CD4-positive, alpha-beta T cell (primary cell): Measurements from ENCODE around the gene RPP40. TPM values are rescaled to one million over a fixed set of nuclear protein-coding genes. Genes with fewer than 3 reads are reported as not detected.

Experiments
- ATAC-seq: fragments of 200-7000 bp; cut with Tn5 transposase; one replicate; pipeline ENCODE4 v1.10.0; 2022; ENCODE audit warnings: mild to moderate bottlenecking; ENCODE audit not compliant: poor library complexity
- CTCF ChIA-PET: fragments of 350-600 bp; sonication (Branson Sonifier 250); formaldehyde crosslinking; loops from one replicate; lab custom pipeline; 2021; ENCODE audit warnings: antibody characterized with exemption, inconsistent platforms; lab: Charles Lee
- POLR2A ChIA-PET: fragments of 350-600 bp; sonication (Branson Sonifier 250); formaldehyde crosslinking; loops from one replicate; lab custom pipeline; 2021; ENCODE audit warnings: antibody characterized with exemption, inconsistent platforms; lab: Charles Lee
- DNase-seq, 14 experiments: peaks; one replicate each; pipeline ENCODE4 v3.0.0-alpha.2; 2013 to 2020; ENCODE audit warnings: mixed read lengths in 2 of 14
- H3K27ac ChIP-seq, 2 donors: one replicate each; pipeline versions ENCODE4 v1.5.1 to v1.7.0; 2013; ENCODE audit warnings: low read length in 2 of 2, low read depth in 1 of 2, mild to moderate bottlenecking in 1 of 2
- H3K27me3 ChIP-seq, 2 experiments: 1 replicate in 1 of 2; 2 replicates in 1 of 2; pipeline versions ENCODE4 v1.6.1 to v1.7.0; 2013; ENCODE audit warnings: low read length in 2 of 2, control low read depth in 1 of 2, mild to moderate bottlenecking in 1 of 2, moderate library complexity in 1 of 2; ENCODE audit not compliant: insufficient read depth in 2 of 2, control insufficient read depth in 1 of 2
- H3K36me3 ChIP-seq: one replicate; pipeline ENCODE4 v1.6.1; 2013; ENCODE audit warnings: low read length, control low read depth; ENCODE audit not compliant: insufficient read depth
- H3K4me1 ChIP-seq: one replicate; pipeline ENCODE4 v1.6.1; 2013; ENCODE audit warnings: low read length, control low read depth; ENCODE audit not compliant: insufficient read depth
- H3K4me3 ChIP-seq: one replicate; pipeline ENCODE4 v1.5.1; 2013; ENCODE audit warnings: mild to moderate bottlenecking, low read length, moderate library complexity
- H3K9me3 ChIP-seq, 2 experiments: 1 replicate in 1 of 2; 2 replicates in 1 of 2; pipeline versions ENCODE4 v1.6.1 to v1.7.0; 2013; ENCODE audit warnings: low read length in 2 of 2, mild to moderate bottlenecking in 2 of 2, control low read depth in 1 of 2, moderate library complexity in 1 of 2; ENCODE audit not compliant: control insufficient read depth in 1 of 2, insufficient read depth in 1 of 2
- H3K27ac Mint-ChIP-seq: one replicate; pipeline ENCODE4 v1.8.0; 2020; ENCODE audit warnings: mixed read lengths
- H3K27me3 Mint-ChIP-seq: one replicate; pipeline ENCODE4 v1.8.0; 2021; ENCODE audit warnings: mixed read lengths
- H3K36me3 Mint-ChIP-seq: one replicate; pipeline ENCODE4 v1.8.0; 2021; ENCODE audit warnings: low read depth, mixed read lengths
- H3K4me1 Mint-ChIP-seq: one replicate; pipeline ENCODE4 v1.8.0; 2021; ENCODE audit warnings: low read depth, mixed read lengths
- H3K4me3 Mint-ChIP-seq: one replicate; pipeline ENCODE4 v1.8.0; 2020; ENCODE audit warnings: mild to moderate bottlenecking, mixed read lengths
- H3K9me3 Mint-ChIP-seq: one replicate; pipeline ENCODE4 v1.8.0; 2020; ENCODE audit warnings: mixed read lengths
- intact Hi-C, 2 experiments: fragments of 100-400 bp; cut with DNase I in 1 of 2; cut with micrococcal nuclease in 1 of 2; formaldehyde crosslinking; loops; one replicate each; pipeline versions ENCODE4 v1.15.1 to v1.9.0; 2023 to 2025; cut with DNase I, micrococcal nuclease
- total RNA-seq, 174 experiments: library from RNA in 2 of 174; stranded (reverse) in 2 of 174; gene quantifications; one replicate each; pipeline ENCODE4 v1.2.3 and lab custom pipeline; 2021 to 2026
- TF ChIP-seq, protein P1 (sequence below): fragments of 200-600 bp; IDR thresholded peaks from one replicate; pipeline ENCODE4 v1.8.0; 2022; ENCODE audit warnings: antibody characterized with exemption, mild to moderate bottlenecking

The RPP40 gene
- total RNA-seq, 2 experiments from 2014 or later, result 0.36 to 0.69 TPM

DNA sequence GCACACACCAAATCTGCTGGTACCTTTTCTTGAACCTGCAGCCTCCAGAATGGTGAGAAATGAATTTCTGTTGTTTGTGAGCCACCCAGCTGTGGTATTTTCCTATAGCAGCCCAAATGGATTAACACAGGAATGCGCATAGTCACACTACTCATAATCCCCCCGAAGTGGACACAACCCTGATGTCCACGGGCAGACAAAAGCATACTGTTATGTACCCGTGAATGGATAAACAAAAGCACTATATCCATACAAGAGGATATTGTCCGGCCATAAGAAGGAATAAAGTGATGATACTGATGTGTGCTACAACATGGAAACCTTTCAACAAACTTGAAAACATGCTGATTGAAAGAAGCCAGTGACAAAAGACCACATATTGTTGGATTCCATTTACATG, 25.1 kb upstream of the RPP40 start:
- POLR2A ChIA-PET, result no interaction called here
- Mint-ChIP-seq H3K36me3 (no peaks in the 10 kb centered on the region), H3K4me1 (peaks cover 20% of the 10 kb centered on the region), H3K27me3 (peaks cover 4% of the 10 kb centered on the region), H3K27ac (no peak overlapping the region), H3K4me3 (no peak overlapping the region), H3K9me3 (no peaks in the 10 kb centered on the region)
- Histone ChIP-seq H3K4me1 (peaks cover 14% of the 10 kb centered on the region), H3K27ac (no peak overlapping the region), H3K9me3 (peaks cover 0 to 2% of the 10 kb centered on the region in 2 experiments), H3K27me3 (peaks cover 0 to 3% of the 10 kb centered on the region in 2 experiments), H3K4me3 (no peak overlapping the region), H3K36me3 (no peaks in the 10 kb centered on the region)
- CTCF ChIA-PET, result interaction anchor here (0.6 kb wide), 1 partner anchor 298 kb away, joined by 3 read pairs; no protein-coding TSS in a partner anchor
- TF ChIP-seq, protein P1, sequence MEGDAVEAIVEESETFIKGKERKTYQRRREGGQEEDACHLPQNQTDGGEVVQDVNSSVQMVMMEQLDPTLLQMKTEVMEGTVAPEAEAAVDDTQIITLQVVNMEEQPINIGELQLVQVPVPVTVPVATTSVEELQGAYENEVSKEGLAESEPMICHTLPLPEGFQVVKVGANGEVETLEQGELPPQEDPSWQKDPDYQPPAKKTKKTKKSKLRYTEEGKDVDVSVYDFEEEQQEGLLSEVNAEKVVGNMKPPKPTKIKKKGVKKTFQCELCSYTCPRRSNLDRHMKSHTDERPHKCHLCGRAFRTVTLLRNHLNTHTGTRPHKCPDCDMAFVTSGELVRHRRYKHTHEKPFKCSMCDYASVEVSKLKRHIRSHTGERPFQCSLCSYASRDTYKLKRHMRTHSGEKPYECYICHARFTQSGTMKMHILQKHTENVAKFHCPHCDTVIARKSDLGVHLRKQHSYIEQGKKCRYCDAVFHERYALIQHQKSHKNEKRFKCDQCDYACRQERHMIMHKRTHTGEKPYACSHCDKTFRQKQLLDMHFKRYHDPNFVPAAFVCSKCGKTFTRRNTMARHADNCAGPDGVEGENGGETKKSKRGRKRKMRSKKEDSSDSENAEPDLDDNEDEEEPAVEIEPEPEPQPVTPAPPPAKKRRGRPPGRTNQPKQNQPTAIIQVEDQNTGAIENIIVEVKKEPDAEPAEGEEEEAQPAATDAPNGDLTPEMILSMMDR, result no peak
- no peak for DNase-seq
- ATAC-seq, result no peak
- intact Hi-C loops, result no loop called here

DNA sequence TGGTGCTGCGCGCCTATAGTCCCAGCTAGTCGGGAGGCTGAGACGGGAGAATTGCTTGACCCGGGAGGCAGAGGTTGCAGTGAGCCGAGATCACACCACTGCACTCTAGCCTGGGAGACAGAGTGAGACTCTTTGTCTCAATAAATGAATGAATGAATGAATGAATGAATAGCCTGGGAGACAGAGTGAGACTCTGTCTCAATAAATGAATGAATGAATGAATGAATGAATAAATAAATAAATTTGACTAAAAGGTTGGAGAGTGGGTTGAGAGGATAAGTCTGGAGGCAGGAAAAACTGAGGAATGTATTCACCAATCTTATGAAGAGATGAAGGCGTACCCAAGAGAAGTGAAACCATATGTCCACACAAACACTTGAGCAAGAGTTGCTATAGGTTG, 24.5 kb upstream of the RPP40 start:
- no peak overlapping the region for H3K27ac ChIP-seq
- peaks cover 14% of the 10 kb centered on the region for H3K4me1 ChIP-seq
- TF ChIP-seq, protein P1, result no peak
- H3K27ac Mint-ChIP-seq, result no peak overlapping the region
- ChIA-PET CTCF (no interaction called here), POLR2A (no interaction called here)
- no peaks in the 10 kb centered on the region for H3K36me3 ChIP-seq
- no peaks in the 10 kb centered on the region for H3K9me3 Mint-ChIP-seq
- no peak for DNase-seq
- intact Hi-C loops, result no loop called here
- peaks cover 0 to 3% of the 10 kb centered on the region in 2 experiments for H3K27me3 ChIP-seq
- peaks cover 4% of the 10 kb centered on the region for H3K27me3 Mint-ChIP-seq
- H3K4me1 Mint-ChIP-seq, result peaks cover 20% of the 10 kb centered on the region
- no peaks in the 10 kb centered on the region for H3K36me3 Mint-ChIP-seq
- H3K4me3 ChIP-seq, result no peak overlapping the region
- ATAC-seq, result no peak
- no peak overlapping the region for H3K4me3 Mint-ChIP-seq
- H3K9me3 ChIP-seq, result peaks cover 0 to 3% of the 10 kb centered on the region in 2 experiments

DNA sequence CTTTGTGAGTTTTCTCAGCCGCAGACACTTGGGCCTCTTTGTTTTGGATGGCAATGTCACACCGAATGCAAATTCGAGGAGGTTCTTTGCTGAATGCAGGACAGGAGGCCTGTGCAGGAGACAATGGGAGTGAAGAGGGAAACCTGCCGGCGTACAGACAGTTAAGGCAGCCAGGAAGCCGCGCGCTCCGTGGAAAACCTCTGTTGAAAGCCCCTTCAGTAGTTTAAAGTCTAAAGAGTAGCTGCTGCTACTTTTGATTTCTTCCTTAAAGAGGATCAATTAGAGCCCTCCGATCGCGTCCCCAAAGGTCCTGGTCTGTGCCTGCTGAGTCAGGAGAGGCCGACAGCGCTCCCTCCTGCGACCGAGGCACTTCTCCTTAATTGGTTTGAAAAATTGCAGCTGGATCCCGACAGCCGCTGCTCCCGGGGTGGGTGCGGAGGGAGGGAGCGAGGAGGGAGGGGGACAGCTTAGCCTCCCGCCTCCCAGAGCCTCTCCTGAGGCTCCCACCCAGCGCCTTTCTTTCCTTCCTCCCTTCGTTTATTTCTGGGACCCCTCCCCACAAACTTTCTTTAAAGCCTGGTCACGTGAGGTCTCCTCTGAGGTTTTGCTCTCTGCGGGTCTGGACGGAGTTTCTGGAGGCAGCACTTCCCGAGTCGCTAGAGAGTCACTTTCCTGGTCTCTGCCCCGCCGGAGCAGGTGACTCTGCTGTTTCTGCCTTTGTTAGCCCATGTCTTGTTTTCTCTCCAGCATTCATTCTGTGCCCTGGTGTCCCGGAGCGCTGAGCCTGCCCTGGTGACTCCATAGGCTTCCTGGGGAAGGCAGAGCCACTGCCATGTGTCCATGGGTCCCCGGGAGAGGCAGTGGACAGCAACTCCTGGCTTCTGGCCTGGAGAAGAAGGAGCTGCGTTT, 22.3 kb upstream of the RPP40 start:
- TF ChIP-seq, protein P1, result no peak
- Histone ChIP-seq H3K27me3 (peaks cover 0 to 3% of the 10 kb centered on the region in 2 experiments), H3K9me3 (peaks cover 0 to 3% of the 10 kb centered on the region in 2 experiments), H3K4me1 (peaks cover 14% of the 10 kb centered on the region), H3K27ac (no peak overlapping the region), H3K36me3 (no peaks in the 10 kb centered on the region), H3K4me3 (peak overlapping the region; percentile 45)
- Mint-ChIP-seq H3K4me1 (peaks cover 20% of the 10 kb centered on the region), H3K36me3 (peaks cover 7% of the 10 kb centered on the region), H3K27ac (no peak overlapping the region), H3K27me3 (peaks cover 4% of the 10 kb centered on the region), H3K9me3 (no peaks in the 10 kb centered on the region), H3K4me3 (peak overlapping the region; percentile 59)
- POLR2A ChIA-PET, result interaction anchor here (1.7 kb wide), 1 partner anchor 22 kb away, joined by 6 read pairs; the partner anchor contains the start of gene RPP40
- no peak for ATAC-seq
- CTCF ChIA-PET, result no interaction called here
- peak in 2 of 14 experiments; percentile 17 to 18 for DNase-seq
- intact Hi-C loops, result no loop called here
